GM19467 (cell line): ENCODE results near the gene NACC1.

Source experiments
- ATAC-seq: cut with Tn5 transposase; IDR thresholded peaks from one replicate; pipeline ENCODE4 v1.9.1; 2021; ENCODE audit warnings: mild to moderate bottlenecking, moderate library complexity; ENCODE audit not compliant: unreplicated experiment

NACC1 gene

GRCh38 chr19:13189600-13189999 lies 71.5 kb downstream of the NACC1 start:
- ATAC-seq, result no peak
